IgD-negative memory B cell (primary cell): ENCODE data around the gene SLC5A11. TPM values are rescaled to one million over a fixed set of nuclear protein-coding genes. Genes with fewer than 3 reads are reported as not detected.
"Not testable (repeated sequence)": the region's sequence is repeated elsewhere in the genome, so short reads cannot be mapped to it uniquely, and the experiment has no call there.

Experiments
- H3K27ac Mint-ChIP-seq, 3 donors: one replicate each; pipeline ENCODE4 v1.8.0; 2020 to 2022; ENCODE audit warnings: mild to moderate bottlenecking in 3 of 3, mixed read lengths in 3 of 3, moderate library complexity in 1 of 3
- H3K27me3 Mint-ChIP-seq: one replicate; pipeline ENCODE4 v1.8.0; 2021; ENCODE audit warnings: mixed read lengths
- H3K36me3 Mint-ChIP-seq: one replicate; pipeline ENCODE4 v1.8.0; 2020; ENCODE audit warnings: mild to moderate bottlenecking, mixed read lengths
- H3K4me1 Mint-ChIP-seq, 3 donors: one replicate each; pipeline ENCODE4 v1.8.0; 2020 to 2022; ENCODE audit warnings: mixed read lengths in 3 of 3, mild to moderate bottlenecking in 1 of 3
- H3K4me3 Mint-ChIP-seq, 4 donors: one replicate each; pipeline ENCODE4 v1.8.0; 2020 to 2022; ENCODE audit warnings: mild to moderate bottlenecking in 4 of 4, mixed read lengths in 4 of 4, moderate library complexity in 3 of 4
- H3K9me3 Mint-ChIP-seq, 3 donors: one replicate each; pipeline ENCODE4 v1.8.0; 2020 to 2021; ENCODE audit warnings: mixed read lengths in 3 of 3, mild to moderate bottlenecking in 1 of 3
- polyA plus RNA-seq: library from polyadenylated mRNA; unstranded; fragments of 300-500 nt; fragmentation: Illumina TruSeq; gene quantifications from one replicate; pipeline ENCODE4 v1.2.3, GENCODE V29; 2021

The SLC5A11 gene
- polyA plus RNA-seq, 1 donor from 2014 or later, result 0.13 TPM

- peaks cover 18% of the 10 kb centered on the region for H3K36me3 Mint-ChIP-seq
- no peaks in the 10 kb centered on the region for H3K4me1 Mint-ChIP-seq
- peak overlapping the region in 1 of 4 donors; percentile 18 for H3K4me3 Mint-ChIP-seq
- H3K27ac Mint-ChIP-seq, result no peak overlapping the region
- peaks cover 0 to 2% (median 0%) of the 10 kb centered on the region in 3 donors for H3K9me3 Mint-ChIP-seq
- H3K27me3 Mint-ChIP-seq, result no peaks in the 10 kb centered on the region
These were observed 20.1 kb upstream of the SLC5A11 start for GRCh38 chr16:24825696-24826095.

DNA sequence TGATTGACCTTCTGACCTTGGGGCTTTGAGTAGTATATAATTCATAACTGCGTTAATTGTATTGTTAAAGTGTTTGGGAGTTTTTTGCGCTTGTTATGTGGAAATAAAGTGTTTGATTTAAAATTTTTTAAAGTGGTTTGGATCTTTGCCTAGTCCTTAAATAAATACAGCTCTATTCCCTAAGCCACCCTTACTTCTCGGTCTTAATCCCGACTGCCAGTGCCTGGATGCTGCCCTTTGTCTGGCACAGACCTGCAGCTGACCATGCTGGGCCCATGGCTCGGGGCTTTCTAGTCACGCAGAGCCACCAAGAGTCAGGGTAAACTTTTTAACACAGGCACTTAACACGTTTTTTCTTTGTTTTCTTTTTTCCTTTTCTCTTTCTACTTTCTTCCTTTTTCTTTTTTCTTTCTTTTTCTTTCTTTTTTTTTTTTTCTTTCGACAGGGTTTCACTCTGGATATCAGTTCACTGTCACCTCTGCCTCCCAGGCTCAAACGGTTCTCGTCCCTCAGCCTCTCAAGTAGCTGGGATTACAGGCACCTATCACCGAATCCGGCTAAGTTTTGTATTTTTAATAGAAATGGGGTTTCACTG, 19.6 kb upstream of the SLC5A11 start:
- Mint-ChIP-seq H3K4me1 (no peaks in the 10 kb centered on the region), H3K27ac (no peak overlapping the region), H3K27me3 (no peaks in the 10 kb centered on the region), H3K36me3 (peaks cover 18% of the 10 kb centered on the region), H3K4me3 (no peak overlapping the region), H3K9me3 (peaks cover 0 to 2% (median 0%) of the 10 kb centered on the region in 3 donors)

DNA sequence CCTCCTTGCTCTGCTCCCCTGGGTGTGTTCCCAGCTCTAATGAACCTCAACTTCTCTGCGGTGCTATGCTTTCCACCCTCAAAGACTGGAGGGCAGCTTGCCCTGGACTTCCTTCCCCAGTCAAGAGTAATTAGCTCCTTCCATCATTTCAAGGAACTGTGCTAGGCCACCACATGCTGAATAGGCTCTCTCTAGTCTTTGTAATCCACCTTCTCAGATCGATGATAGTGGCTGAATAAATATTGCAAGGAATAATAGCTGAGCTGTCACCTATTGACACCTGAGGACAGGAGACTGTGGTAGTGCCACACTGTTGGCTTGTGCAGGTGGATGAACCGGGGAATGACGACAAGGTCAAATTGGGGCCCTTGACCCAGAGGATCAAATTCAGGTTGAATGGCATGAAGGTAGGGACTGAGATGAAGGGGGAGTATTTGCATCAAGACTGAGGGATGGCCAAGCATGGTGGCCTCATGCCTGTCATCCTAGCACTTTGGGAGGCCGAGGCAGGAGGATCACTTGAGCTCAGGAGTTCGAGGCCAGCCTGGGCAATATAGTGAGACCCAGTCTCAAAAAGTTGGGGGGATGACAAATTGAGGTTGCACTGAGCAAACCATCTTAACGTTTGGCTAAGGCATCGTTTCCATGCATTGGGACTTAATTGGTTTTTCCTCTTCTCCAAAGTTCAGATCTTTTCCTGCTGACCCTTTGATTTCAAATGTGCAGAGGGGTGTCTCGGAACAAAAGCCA, 18.8 kb upstream of the SLC5A11 start:
- Mint-ChIP-seq H3K27ac (no peak overlapping the region), H3K36me3 (peaks cover 18% of the 10 kb centered on the region), H3K4me1 (no peaks in the 10 kb centered on the region)

DNA sequence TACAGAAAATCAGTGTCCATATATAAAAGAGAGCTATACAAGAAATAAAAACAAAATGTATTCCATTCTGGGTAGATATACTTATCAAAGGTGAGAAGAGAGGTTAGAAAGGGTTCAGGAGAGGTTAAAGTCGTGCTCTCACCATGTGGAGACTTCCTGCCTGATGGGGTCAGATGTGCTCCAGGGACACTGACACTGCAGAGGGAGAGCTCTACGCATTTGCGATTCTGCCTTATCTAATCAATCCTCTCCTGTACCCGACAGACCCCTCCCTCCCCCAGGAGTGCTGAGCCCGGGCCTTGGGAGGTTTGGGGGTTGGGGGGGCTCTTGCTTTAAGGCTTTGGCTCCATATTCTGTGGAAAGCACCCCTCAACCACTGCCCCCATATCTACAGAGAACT, 16.6 kb upstream of the SLC5A11 start:
- Mint-ChIP-seq H3K27me3 (no peaks in the 10 kb centered on the region), H3K9me3 (peaks cover 0 to 2% (median 0%) of the 10 kb centered on the region in 3 donors), H3K4me3 (no peak overlapping the region), H3K36me3 (peaks cover 14% of the 10 kb centered on the region), H3K4me1 (no peaks in the 10 kb centered on the region), H3K27ac (no peak overlapping the region)

More for the DNA sequence above, 18.8 kb upstream of the SLC5A11 start:
- Mint-ChIP-seq H3K27me3 (no peaks in the 10 kb centered on the region), H3K9me3 (peaks cover 0 to 2% (median 0%) of the 10 kb centered on the region in 3 donors), H3K4me3 (no peak overlapping the region)

DNA sequence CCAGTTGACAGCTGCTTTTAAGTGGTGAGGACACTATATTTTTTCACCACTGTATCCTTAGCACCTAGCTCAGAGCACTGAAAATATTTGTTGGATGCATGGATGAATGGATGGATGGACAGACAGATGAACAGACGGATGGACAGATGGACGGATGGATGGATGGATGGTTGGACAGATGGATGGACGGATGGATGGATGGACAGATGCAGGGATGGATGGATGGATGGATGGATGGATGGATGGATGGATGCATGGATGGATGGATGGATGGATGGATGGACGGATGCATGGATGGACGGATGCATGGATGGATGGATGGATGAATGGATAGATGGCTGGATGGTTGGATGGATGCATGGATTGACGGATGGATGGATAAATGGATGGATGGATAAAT, 12.4 kb upstream of the SLC5A11 start:
- Mint-ChIP-seq H3K36me3 (peaks cover 1% of the 10 kb centered on the region), H3K4me1 (no peaks in the 10 kb centered on the region), H3K9me3 (no peaks in the 10 kb centered on the region), H3K27ac (no peak overlapping the region), H3K4me3 (no peak overlapping the region), H3K27me3 (no peaks in the 10 kb centered on the region)

DNA sequence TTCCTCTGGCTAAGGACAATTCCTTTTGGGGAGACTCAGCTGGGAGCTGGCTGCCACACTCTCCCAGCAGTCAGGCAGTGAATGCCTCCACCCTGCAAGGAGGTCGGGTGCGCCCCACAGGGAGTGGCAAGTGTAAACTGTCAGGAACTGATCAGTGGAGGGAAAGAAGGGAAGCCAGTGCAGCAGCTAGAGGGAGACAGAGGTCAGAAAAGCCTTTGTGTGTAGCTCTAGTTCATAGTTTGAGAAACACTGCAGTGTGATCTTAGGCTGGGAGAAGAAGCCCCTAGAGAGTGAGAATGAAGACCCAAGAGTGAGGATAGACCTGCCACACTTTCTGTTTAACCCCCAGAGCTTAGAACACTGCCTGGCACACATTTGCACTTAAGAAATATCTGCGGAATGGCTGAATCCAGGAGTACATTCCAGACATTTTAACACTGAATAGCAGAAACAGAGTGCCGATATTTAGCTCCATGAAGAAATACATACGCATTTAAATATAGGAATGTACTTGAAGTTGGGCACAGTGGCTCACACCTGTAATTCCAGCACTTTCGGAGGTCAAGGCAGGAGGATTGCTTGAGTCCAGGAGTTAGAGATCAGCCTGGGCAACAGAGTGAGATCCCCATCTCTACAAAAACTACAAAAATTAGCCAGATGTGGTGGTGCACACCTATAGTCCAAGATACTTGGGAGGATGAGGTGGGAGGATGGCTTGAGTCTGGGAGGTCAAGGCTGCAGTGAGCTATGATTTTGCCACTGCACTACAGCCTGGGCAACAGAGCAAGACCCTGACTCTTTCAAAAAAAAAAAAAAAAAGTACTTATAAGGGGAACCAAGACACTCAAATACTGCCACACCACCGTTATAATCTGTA, 11.1 kb upstream of the SLC5A11 start:
- Mint-ChIP-seq H3K9me3 (no peaks in the 10 kb centered on the region), H3K4me1 (peaks cover 0 to 2% (median 0%) of the 10 kb centered on the region in 3 donors), H3K4me3 (no peak overlapping the region), H3K27ac (no peak overlapping the region), H3K36me3 (peaks cover 1% of the 10 kb centered on the region), H3K27me3 (no peaks in the 10 kb centered on the region)

DNA sequence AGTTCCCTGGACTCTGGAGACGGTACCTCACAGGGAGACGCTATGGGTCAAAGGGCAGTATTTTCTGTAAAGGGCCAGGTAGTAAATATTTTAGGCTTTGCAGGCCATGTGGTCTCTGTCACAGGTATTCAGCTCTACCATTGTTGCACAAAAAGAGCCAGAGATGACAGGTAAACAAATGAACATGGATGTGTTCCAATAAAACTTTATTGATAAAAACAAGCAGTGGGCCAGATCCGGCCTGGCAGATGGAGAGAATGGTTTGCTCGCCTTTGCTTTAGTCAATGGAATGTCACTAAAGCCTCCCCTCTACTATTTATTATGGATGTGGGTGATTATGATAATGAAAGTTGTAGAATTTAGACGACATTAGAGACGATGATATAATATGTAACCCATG, 8.9 kb upstream of the SLC5A11 start:
- H3K36me3 Mint-ChIP-seq, result peaks cover 1% of the 10 kb centered on the region
- H3K9me3 Mint-ChIP-seq, result no peaks in the 10 kb centered on the region
- H3K4me1 Mint-ChIP-seq, result peaks cover 0 to 2% (median 0%) of the 10 kb centered on the region in 3 donors
- no peak overlapping the region for H3K4me3 Mint-ChIP-seq
- no peaks in the 10 kb centered on the region for H3K27me3 Mint-ChIP-seq
- H3K27ac Mint-ChIP-seq, result no peak overlapping the region

DNA sequence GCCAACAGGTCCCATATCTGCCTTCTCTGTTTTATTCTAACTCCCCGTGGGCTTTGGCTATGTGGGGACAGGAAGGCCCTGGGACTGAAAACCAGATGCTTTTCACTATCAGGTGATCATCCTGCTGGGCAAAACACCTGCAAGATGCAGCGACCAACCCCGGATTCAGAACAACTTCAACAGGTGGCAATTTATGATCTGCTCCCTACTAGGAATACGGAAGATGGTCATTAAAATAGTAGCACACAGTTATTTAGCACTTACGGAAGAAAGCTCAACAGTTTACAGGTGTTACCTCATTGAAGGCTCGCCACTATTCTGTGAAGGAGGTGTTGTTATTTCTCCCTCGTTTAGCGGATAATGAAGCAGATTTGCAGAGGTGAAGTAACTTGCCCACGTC, 7.8 kb upstream of the SLC5A11 start:
- Mint-ChIP-seq H3K4me3 (no peak overlapping the region), H3K4me1 (peaks cover 0 to 2% (median 0%) of the 10 kb centered on the region in 3 donors), H3K27me3 (no peaks in the 10 kb centered on the region), H3K36me3 (peaks cover 4% of the 10 kb centered on the region), H3K27ac (no peak overlapping the region), H3K9me3 (no peaks in the 10 kb centered on the region)

DNA sequence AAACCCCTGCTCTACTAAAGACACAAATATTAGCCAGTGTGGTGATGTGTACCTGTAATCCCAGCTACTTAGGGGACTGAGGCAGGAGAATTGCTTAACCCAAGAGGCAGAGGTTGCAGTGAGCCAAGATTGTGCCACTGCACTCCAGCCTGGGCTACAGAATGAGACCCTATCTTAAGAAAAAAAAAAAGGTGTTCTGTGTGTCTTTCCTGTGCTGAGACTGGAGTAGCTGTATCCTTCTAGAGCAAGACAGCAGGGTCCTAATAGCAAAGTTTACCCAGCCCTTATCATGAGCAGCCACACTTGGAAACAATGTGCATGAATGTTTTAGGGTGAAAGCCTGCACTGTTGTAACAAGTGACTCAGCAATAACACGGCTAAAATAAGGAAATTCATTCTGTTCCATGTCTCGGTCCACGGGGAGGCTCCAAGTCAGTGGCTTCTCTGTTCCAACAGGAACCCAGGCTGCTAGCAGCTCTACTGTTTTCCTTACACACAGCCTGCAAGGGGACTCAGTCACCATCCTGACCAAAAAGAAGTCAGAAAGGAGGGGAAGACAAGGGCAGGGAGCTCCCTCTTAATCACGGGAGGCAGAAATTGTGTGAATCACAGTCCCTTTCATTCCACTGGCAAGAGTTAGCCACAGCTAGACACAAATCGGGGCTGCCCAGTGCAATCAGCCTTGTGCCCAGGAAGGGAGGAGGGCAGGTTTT, 7.1 kb upstream of the SLC5A11 start:
- no peak overlapping the region for H3K4me3 Mint-ChIP-seq
- peaks cover 0 to 2% (median 0%) of the 10 kb centered on the region in 3 donors for H3K4me1 Mint-ChIP-seq
- peaks cover 4% of the 10 kb centered on the region for H3K36me3 Mint-ChIP-seq
- H3K27ac Mint-ChIP-seq, result no peak overlapping the region
- H3K9me3 Mint-ChIP-seq, result no peaks in the 10 kb centered on the region
- H3K27me3 Mint-ChIP-seq, result no peaks in the 10 kb centered on the region

- H3K4me1 Mint-ChIP-seq, result peaks cover 0 to 2% (median 0%) of the 10 kb centered on the region in 3 donors
- H3K27ac Mint-ChIP-seq, result no peak overlapping the region
- H3K27me3 Mint-ChIP-seq, result no peaks in the 10 kb centered on the region
- no peaks in the 10 kb centered on the region for H3K9me3 Mint-ChIP-seq
- no peak overlapping the region for H3K4me3 Mint-ChIP-seq
- peaks cover 5% of the 10 kb centered on the region for H3K36me3 Mint-ChIP-seq
These were observed 6.3 kb upstream of the SLC5A11 start for GRCh38 chr16:24839347-24839972.

DNA sequence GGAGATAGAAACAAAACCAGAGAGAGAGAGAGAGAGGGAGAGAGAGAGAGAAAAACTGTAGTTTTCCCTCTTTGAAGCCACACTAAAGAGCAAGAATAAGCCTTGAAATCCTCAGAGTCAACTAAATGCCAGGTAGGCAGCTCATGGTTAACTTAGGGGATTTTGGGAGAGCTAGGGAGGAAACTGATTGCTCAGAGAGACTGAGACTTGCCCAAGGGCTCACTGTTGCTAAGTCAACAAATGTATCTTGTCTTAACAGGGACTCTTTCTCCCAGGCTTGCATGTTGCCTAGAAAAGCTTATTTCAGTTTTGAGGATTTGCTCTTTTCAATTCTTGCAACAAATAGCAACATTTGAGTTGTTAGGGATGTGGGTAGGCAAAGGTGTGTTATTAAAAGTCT, 4.5 kb upstream of the SLC5A11 start:
- H3K9me3 Mint-ChIP-seq, result no peaks in the 10 kb centered on the region
- no peak overlapping the region for H3K4me3 Mint-ChIP-seq
- H3K27me3 Mint-ChIP-seq, result no peaks in the 10 kb centered on the region
- peaks cover 0 to 2% (median 0%) of the 10 kb centered on the region in 3 donors for H3K4me1 Mint-ChIP-seq
- no peak overlapping the region for H3K27ac Mint-ChIP-seq
- peaks cover 5% of the 10 kb centered on the region for H3K36me3 Mint-ChIP-seq

DNA sequence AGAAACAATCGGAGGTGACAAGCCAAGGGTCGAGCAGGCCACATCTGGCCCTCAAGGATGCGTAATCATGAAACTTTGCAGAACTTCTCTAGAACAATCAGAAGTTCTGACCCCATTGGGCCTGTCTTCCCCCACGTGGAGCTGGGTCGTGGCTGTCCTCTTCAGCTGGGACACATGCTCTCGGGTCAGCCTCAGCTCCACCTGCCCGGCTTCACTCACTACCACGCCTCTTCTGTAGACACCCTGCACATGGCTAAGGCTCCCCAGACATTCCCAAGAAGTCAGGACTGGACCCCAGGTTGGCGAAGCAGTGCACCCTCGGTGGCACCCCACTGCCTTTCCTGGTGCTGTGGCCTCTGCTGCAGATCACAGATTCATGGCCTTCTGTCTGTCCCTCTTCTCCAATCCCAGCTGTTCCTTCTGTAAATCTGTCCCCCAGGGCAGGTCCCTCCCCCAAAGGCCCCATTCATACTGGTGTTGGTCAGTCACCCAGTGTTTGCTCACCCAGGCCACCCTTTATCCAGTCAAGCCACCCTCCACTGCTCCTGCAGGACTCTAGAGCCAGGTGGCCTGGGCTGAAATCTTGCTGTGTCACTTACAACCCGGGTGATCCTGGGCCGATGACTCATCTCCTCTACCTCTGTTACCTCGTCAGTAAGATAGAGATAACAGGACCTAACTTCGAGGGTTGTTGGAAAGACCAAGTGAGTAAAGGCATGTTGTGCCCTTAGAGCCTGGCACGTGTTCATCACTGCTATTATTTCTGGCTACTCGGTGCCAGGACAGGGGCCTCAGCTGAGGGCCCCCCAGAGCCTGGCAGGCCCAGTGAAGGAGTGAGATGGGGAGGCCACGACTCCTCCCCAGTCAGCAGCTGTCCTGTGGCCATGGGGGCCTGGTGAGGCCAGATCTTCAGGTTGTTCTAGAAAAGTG, 1.4 kb upstream of the SLC5A11 start:
- Mint-ChIP-seq H3K4me1 (no peaks in the 10 kb centered on the region), H3K27me3 (no peaks in the 10 kb centered on the region), H3K9me3 (no peaks in the 10 kb centered on the region), H3K4me3 (no peak overlapping the region), H3K27ac (no peak overlapping the region), H3K36me3 (peaks cover 5% of the 10 kb centered on the region)

GRCh38 chr16:24845031-24845365, 765 bp upstream of the SLC5A11 start:
- H3K36me3 Mint-ChIP-seq, H3K9me3 Mint-ChIP-seq: not testable (repeated sequence)

More at GRCh38 chr16:24845031-24845365, 765 bp upstream of the SLC5A11 start:
- H3K27me3 Mint-ChIP-seq, H3K4me1 Mint-ChIP-seq, H3K4me3 Mint-ChIP-seq, H3K27ac Mint-ChIP-seq: not testable (repeated sequence)
